Measurements from ENCODE around the gene WDR45. TPM values are rescaled to one million over a fixed set of nuclear protein-coding genes. Genes with fewer than 3 reads are reported as not detected.

WDR45 gene
- total RNA-seq, 1 experiment from 2014 or later: 80.3 TPM

GRCh38 chrX:49064303-49064702 is 15.4 kb downstream of the WDR45 start:
- H3K4me3 ChIP-seq (ENCODE audit: low read length): no peak overlapping the region
- H3K4me1 ChIP-seq (ENCODE audit: low read length): no peaks in the 10 kb centered on the region
- H4K20me1 ChIP-seq (ENCODE audit: insufficient read depth, low read depth, low read length): no peaks in the 10 kb centered on the region
- no peaks in the 10 kb centered on the region for H3K27me3 ChIP-seq (ENCODE audit: low read length)
- no peaks in the 10 kb centered on the region for H3K36me3 ChIP-seq (ENCODE audit: insufficient read depth, low read length)
- no peak overlapping the region for H3K4me2 ChIP-seq (ENCODE audit: low read depth, low read length, poor library complexity, severe bottlenecking)
- no peak overlapping the region for H2AFZ ChIP-seq (ENCODE audit: low read length)
- no peaks in the 10 kb centered on the region for H3K9me2 ChIP-seq (replicated peaks; ENCODE audit: insufficient read depth, low read length)
- H3K79me2 ChIP-seq (ENCODE audit: low read length): no peaks in the 10 kb centered on the region
- H3K9ac ChIP-seq (ENCODE audit: low read length): no peak overlapping the region
- DNase-seq: no peak
- no peak overlapping the region for H3K27ac ChIP-seq (ENCODE audit: low read length)
- H3K9me3 ChIP-seq (ENCODE audit: low read length): no peaks in the 10 kb centered on the region

- Histone ChIP-seq H3K79me2 (ENCODE audit: low read length) (no peaks in the 10 kb centered on the region), H3K9me2 (replicated peaks; ENCODE audit: insufficient read depth, low read length) (no peaks in the 10 kb centered on the region), H3K36me3 (ENCODE audit: insufficient read depth, low read length) (no peaks in the 10 kb centered on the region), H3K27ac (ENCODE audit: low read length) (no peak overlapping the region), H3K4me2 (ENCODE audit: low read depth, low read length, poor library complexity, severe bottlenecking) (no peak overlapping the region), H3K4me3 (ENCODE audit: low read length) (no peak overlapping the region), H3K4me1 (ENCODE audit: low read length) (no peaks in the 10 kb centered on the region), H3K9ac (ENCODE audit: low read length) (no peak overlapping the region), H4K20me1 (ENCODE audit: insufficient read depth, low read depth, low read length) (no peaks in the 10 kb centered on the region), H2AFZ (ENCODE audit: low read length) (no peak overlapping the region), H3K9me3 (ENCODE audit: low read length) (no peaks in the 10 kb centered on the region), H3K27me3 (ENCODE audit: low read length) (no peaks in the 10 kb centered on the region)
- no peak for DNase-seq
These were observed 16.0 kb downstream of the WDR45 start for GRCh38 chrX:49063715-49064114.

- Histone ChIP-seq H3K9me2 (replicated peaks; ENCODE audit: insufficient read depth, low read length) (no peaks in the 10 kb centered on the region), H3K27me3 (ENCODE audit: low read length) (no peaks in the 10 kb centered on the region), H3K36me3 (ENCODE audit: insufficient read depth, low read length) (no peaks in the 10 kb centered on the region), H3K9ac (ENCODE audit: low read length) (no peak overlapping the region), H4K20me1 (ENCODE audit: insufficient read depth, low read depth, low read length) (no peaks in the 10 kb centered on the region), H3K4me1 (ENCODE audit: low read length) (no peaks in the 10 kb centered on the region), H3K27ac (ENCODE audit: low read length) (no peak overlapping the region), H2AFZ (ENCODE audit: low read length) (no peak overlapping the region), H3K9me3 (ENCODE audit: low read length) (no peaks in the 10 kb centered on the region), H3K4me2 (ENCODE audit: low read depth, low read length, poor library complexity, severe bottlenecking) (no peak overlapping the region), H3K79me2 (ENCODE audit: low read length) (no peaks in the 10 kb centered on the region), H3K4me3 (ENCODE audit: low read length) (no peak overlapping the region)
- no peak for DNase-seq
These were observed 17.8 kb downstream of the WDR45 start for GRCh38 chrX:49061916-49062315.

- Histone ChIP-seq H3K4me3 (ENCODE audit: low read length) (no peak overlapping the region), H3K27me3 (ENCODE audit: low read length) (no peaks in the 10 kb centered on the region), H3K9me3 (ENCODE audit: low read length) (no peaks in the 10 kb centered on the region), H3K9me2 (replicated peaks; ENCODE audit: insufficient read depth, low read length) (no peaks in the 10 kb centered on the region), H3K79me2 (ENCODE audit: low read length) (no peaks in the 10 kb centered on the region), H2AFZ (ENCODE audit: low read length) (no peak overlapping the region), H4K20me1 (ENCODE audit: insufficient read depth, low read depth, low read length) (no peaks in the 10 kb centered on the region), H3K36me3 (ENCODE audit: insufficient read depth, low read length) (no peaks in the 10 kb centered on the region), H3K4me1 (ENCODE audit: low read length) (no peaks in the 10 kb centered on the region), H3K27ac (ENCODE audit: low read length) (no peak overlapping the region), H3K9ac (ENCODE audit: low read length) (no peak overlapping the region), H3K4me2 (ENCODE audit: low read depth, low read length, poor library complexity, severe bottlenecking) (no peak overlapping the region)
- no peak for DNase-seq
These were observed 18.2 kb downstream of the WDR45 start for GRCh38 chrX:49061490-49061889.

- no peak for DNase-seq
- H3K4me3 ChIP-seq (ENCODE audit: low read length): no peak overlapping the region
- no peaks in the 10 kb centered on the region for H3K9me2 ChIP-seq (replicated peaks; ENCODE audit: insufficient read depth, low read length)
- no peaks in the 10 kb centered on the region for H3K27me3 ChIP-seq (ENCODE audit: low read length)
- no peaks in the 10 kb centered on the region for H3K36me3 ChIP-seq (ENCODE audit: insufficient read depth, low read length)
- H3K9me3 ChIP-seq (ENCODE audit: low read length): no peaks in the 10 kb centered on the region
- H3K4me1 ChIP-seq (ENCODE audit: low read length): no peaks in the 10 kb centered on the region
- no peak overlapping the region for H2AFZ ChIP-seq (ENCODE audit: low read length)
- no peaks in the 10 kb centered on the region for H4K20me1 ChIP-seq (ENCODE audit: insufficient read depth, low read depth, low read length)
- no peak overlapping the region for H3K27ac ChIP-seq (ENCODE audit: low read length)
- no peak overlapping the region for H3K4me2 ChIP-seq (ENCODE audit: low read depth, low read length, poor library complexity, severe bottlenecking)
- no peak overlapping the region for H3K9ac ChIP-seq (ENCODE audit: low read length)
- no peaks in the 10 kb centered on the region for H3K79me2 ChIP-seq (ENCODE audit: low read length)
These were observed 18.8 kb downstream of the WDR45 start for GRCh38 chrX:49060914-49061313.

GRCh38 chrX:49059681-49060085 is 20.0 kb downstream of the WDR45 start:
- H3K27me3 ChIP-seq (ENCODE audit: low read length): no peaks in the 10 kb centered on the region
- H3K4me3 ChIP-seq (ENCODE audit: low read length): no peak overlapping the region
- H3K79me2 ChIP-seq (ENCODE audit: low read length): no peaks in the 10 kb centered on the region
- no peak for DNase-seq
- H3K36me3 ChIP-seq (ENCODE audit: insufficient read depth, low read length): no peaks in the 10 kb centered on the region
- H3K4me2 ChIP-seq (ENCODE audit: low read depth, low read length, poor library complexity, severe bottlenecking): no peak overlapping the region
- no peak overlapping the region for H2AFZ ChIP-seq (ENCODE audit: low read length)
- H4K20me1 ChIP-seq (ENCODE audit: insufficient read depth, low read depth, low read length): no peaks in the 10 kb centered on the region
- H3K9ac ChIP-seq (ENCODE audit: low read length): no peak overlapping the region
- H3K4me1 ChIP-seq (ENCODE audit: low read length): no peaks in the 10 kb centered on the region
- no peaks in the 10 kb centered on the region for H3K9me3 ChIP-seq (ENCODE audit: low read length)
- H3K9me2 ChIP-seq (replicated peaks; ENCODE audit: insufficient read depth, low read length): no peaks in the 10 kb centered on the region
- H3K27ac ChIP-seq (ENCODE audit: low read length): no peak overlapping the region

GRCh38 chrX:49059201-49059600 is 20.5 kb downstream of the WDR45 start:
- DNase-seq: no peak
- H4K20me1 ChIP-seq (ENCODE audit: insufficient read depth, low read depth, low read length): no peaks in the 10 kb centered on the region
- H3K9me2 ChIP-seq (replicated peaks; ENCODE audit: insufficient read depth, low read length): no peaks in the 10 kb centered on the region
- no peaks in the 10 kb centered on the region for H3K9me3 ChIP-seq (ENCODE audit: low read length)
- H3K9ac ChIP-seq (ENCODE audit: low read length): no peak overlapping the region
- H3K27me3 ChIP-seq (ENCODE audit: low read length): no peaks in the 10 kb centered on the region
- no peak overlapping the region for H2AFZ ChIP-seq (ENCODE audit: low read length)
- no peaks in the 10 kb centered on the region for H3K36me3 ChIP-seq (ENCODE audit: insufficient read depth, low read length)
- no peak overlapping the region for H3K4me2 ChIP-seq (ENCODE audit: low read depth, low read length, poor library complexity, severe bottlenecking)
- H3K27ac ChIP-seq (ENCODE audit: low read length): no peak overlapping the region
- no peaks in the 10 kb centered on the region for H3K4me1 ChIP-seq (ENCODE audit: low read length)
- no peak overlapping the region for H3K4me3 ChIP-seq (ENCODE audit: low read length)
- no peaks in the 10 kb centered on the region for H3K79me2 ChIP-seq (ENCODE audit: low read length)

- DNase-seq: no peak
- Histone ChIP-seq H3K9me3 (ENCODE audit: low read length) (no peaks in the 10 kb centered on the region), H4K20me1 (ENCODE audit: insufficient read depth, low read depth, low read length) (no peaks in the 10 kb centered on the region), H2AFZ (ENCODE audit: low read length) (no peak within 1 kb of the TSS), H3K9me2 (replicated peaks; ENCODE audit: insufficient read depth, low read length) (no peaks in the 10 kb centered on the region), H3K4me2 (ENCODE audit: low read depth, low read length, poor library complexity, severe bottlenecking) (no peak within 1 kb of the TSS), H3K27ac (ENCODE audit: low read length) (no peak within 1 kb of the TSS), H3K4me3 (ENCODE audit: low read length) (no peak within 1 kb of the TSS), H3K36me3 (ENCODE audit: insufficient read depth, low read length) (no peaks in the 10 kb centered on the region), H3K27me3 (ENCODE audit: low read length) (no peaks in the 10 kb centered on the region), H3K79me2 (ENCODE audit: low read length) (no peaks in the 10 kb centered on the region), H3K4me1 (ENCODE audit: low read length) (no peaks in the 10 kb centered on the region), H3K9ac (ENCODE audit: low read length) (no peak within 1 kb of the TSS)
These were observed 20.9 kb downstream of the WDR45 start, which contains the start of gene CCDC120 for GRCh38 chrX:49058794-49059193. TSS of gene CCDC120 (plus strand) at chrX:49058999. CDS start at chrX:49062042, 3,043 bp downstream.
